GM12878 (cell line): ENCODE results near the gene ATG10. TPM values are rescaled to one million over a fixed set of nuclear protein-coding genes. Genes with fewer than 3 reads are reported as not detected.

ENCODE experiments used
- ATAC-seq: fragments of 200-7000 bp; cut with Tn5 transposase; 3 replicates; pipeline ENCODE4 v1.9.1; 2020; ENCODE audit warnings: mild to moderate bottlenecking, moderate library complexity
- BruUV-seq: library from RNA; stranded (reverse); fragments of 400-500 nt; replicated peaks from 2 replicates; lab custom pipeline; 2021; lab: Mats Ljungman, UMichigan
- CTCF ChIA-PET: fragments of 300-600 bp; sonication (Branson Sonifier 250); formaldehyde crosslinking; extraction: SDS; loops from one replicate; lab custom pipeline; 2021; ENCODE audit warnings: inconsistent platforms; lab: Yijun Ruan, JAX
- POLR2A ChIA-PET: fragments of 350-600 bp; formaldehyde crosslinking; extraction: SDS; loops from one replicate; lab custom pipeline; 2021; ENCODE audit warnings: inconsistent platforms; lab: Charles Lee
- RAD21 ChIA-PET: fragments of 300-600 bp; sonication (Branson Sonifier 250); formaldehyde crosslinking; loops from one replicate; lab custom pipeline; 2023; ENCODE audit warnings: antibody characterized with exemption; ENCODE audit not compliant: unreplicated experiment; lab: Charles Lee
- SMC1A ChIA-PET: fragments of 300-600 bp; sonication (Branson Sonifier 250); formaldehyde crosslinking; loops from one replicate; lab custom pipeline; 2023; ENCODE audit not compliant: unreplicated experiment, uncharacterized antibody; lab: Charles Lee
- DNase-seq: peaks from one replicate; pipeline ENCODE4 v3.0.0-alpha.2; 2011; ENCODE audit warnings: low read depth, low spot score
- FAIRE-seq: peaks from 3 replicates; lab custom pipeline; 2011; peaks lifted over from hg19 to GRCh38; lab: Jason Lieb, UNC
- H2AFZ ChIP-seq: 2 replicates; pipeline ENCODE4 v1.6.0; 2011; ENCODE audit warnings: low read depth, low read length, control low read depth; ENCODE audit not compliant: control insufficient read depth
- H3K27ac ChIP-seq: 2 replicates; pipeline ENCODE4 v1.5.1; 2011; ENCODE audit warnings: control low read depth; ENCODE audit not compliant: control insufficient read depth, insufficient read depth
- H3K27me3 ChIP-seq, 2 experiments: replicated peaks in 1 of 2; 2 replicates each; pipeline versions ENCODE4 v1.6.0 to v1.6.1; 2011; ENCODE audit warnings: low read length in 1 of 2; ENCODE audit not compliant: control insufficient read depth in 2 of 2, insufficient read depth in 2 of 2
- H3K36me3 ChIP-seq, 2 experiments: 2 replicates each; pipeline ENCODE4 v1.5.1; 2011; ENCODE audit warnings: low read length in 1 of 2; ENCODE audit not compliant: control insufficient read depth in 2 of 2, insufficient read depth in 2 of 2
- H3K4me1 ChIP-seq: 2 replicates; pipeline ENCODE4 v1.6.1; 2011; ENCODE audit warnings: mild to moderate bottlenecking, low read length, moderate library complexity, mixed read lengths; ENCODE audit not compliant: control insufficient read depth, insufficient read depth
- H3K4me2 ChIP-seq: 2 replicates; pipeline ENCODE4 v1.6.0; 2011; ENCODE audit warnings: control low read depth; ENCODE audit not compliant: control insufficient read depth, insufficient read depth
- H3K4me3 ChIP-seq: fragments of 200-600 bp; sonication (generic); 2 replicates; pipeline ENCODE4 v1.5.1; 2016
- H3K79me2 ChIP-seq: 2 replicates; pipeline ENCODE4 v1.6.0; 2011; ENCODE audit warnings: low read length; ENCODE audit not compliant: control insufficient read depth, insufficient read depth
- H3K9ac ChIP-seq: 2 replicates; pipeline ENCODE4 v1.8.0; 2011; ENCODE audit warnings: low read length, control low read depth, mixed read lengths; ENCODE audit not compliant: control insufficient read depth, insufficient read depth
- H3K9me3 ChIP-seq: replicated peaks from 3 replicates; pipeline ENCODE4 v1.5.1; 2011; ENCODE audit warnings: mild to moderate bottlenecking, low read length; ENCODE audit not compliant: control insufficient read depth, insufficient read depth
- H4K20me1 ChIP-seq: 2 replicates; pipeline ENCODE4 v1.6.0; 2011; ENCODE audit not compliant: control insufficient read depth, insufficient read depth
- IKZF2 ChIP-seq, 2 experiments: fragments of 450-650 bp; IDR thresholded peaks; 2 replicates each; pipeline ENCODE4 v1.6.1; 2017; ENCODE audit warnings: mild to moderate bottlenecking in 2 of 2, moderate library complexity in 2 of 2
- KLF5 ChIP-seq: fragments of 450-650 bp; IDR thresholded peaks from 2 replicates; pipeline ENCODE4 v1.6.1; 2014; ENCODE audit warnings: mild to moderate bottlenecking; ENCODE audit not compliant: partially characterized antibody
- MTA3 ChIP-seq: IDR thresholded peaks from 2 replicates; pipeline ENCODE4 v1.6.1; 2012; ENCODE audit warnings: low read length, inconsistent platforms, borderline replicate concordance
- NRF1 ChIP-seq: conservative IDR thresholded peaks from 2 replicates; pipeline ENCODE4 v1.6.1; 2011; ENCODE audit warnings: mild to moderate bottlenecking, low read depth, low read length, improper control_type of control experiment
- RFX5 ChIP-seq: IDR thresholded peaks from 2 replicates; pipeline ENCODE4 v1.6.1; 2011; ENCODE audit warnings: low read depth, low read length, improper control_type of control experiment
- SIN3A ChIP-seq: IDR thresholded peaks from 2 replicates; pipeline ENCODE4 v1.6.1; 2012; ENCODE audit warnings: low read depth, low read length, improper control_type of control experiment
- SMARCA5 ChIP-seq: fragments of 450-650 bp; IDR thresholded peaks from 2 replicates; pipeline ENCODE4 v1.6.1; 2017; ENCODE audit warnings: mild to moderate bottlenecking
- TAF1 ChIP-seq: IDR thresholded peaks from 2 replicates; pipeline ENCODE4 v1.6.1; 2011; ENCODE audit warnings: mild to moderate bottlenecking, low read depth, low read length, borderline replicate concordance
- USF2 ChIP-seq: IDR thresholded peaks from 2 replicates; pipeline ENCODE4 v1.6.1; 2011; ENCODE audit warnings: low read depth, low read length, improper control_type of control experiment, borderline replicate concordance
- ZNF217 ChIP-seq: fragments of 450-650 bp; IDR thresholded peaks from 2 replicates; pipeline ENCODE4 v1.6.1; 2017; ENCODE audit warnings: antibody characterized with exemption, mild to moderate bottlenecking
- ZSCAN29 ChIP-seq: fragments of 450-650 bp; IDR thresholded peaks from 2 replicates; pipeline ENCODE4 v1.6.1; 2017; ENCODE audit warnings: mild to moderate bottlenecking, moderate library complexity
- WGBS: methylation state at CpG from one replicate; pipeline ENCODE4 v1.1.6; 2016; ENCODE audit warnings: low lambda C conversion rate; ENCODE audit not compliant: insufficient replicate concordance, insufficient coverage; ENCODE audit errors: missing lambda C conversion rate; 5-methylcytosine and 5-hydroxymethylcytosine counted together
- in situ Hi-C: fragments of 300-500 bp; cut with MboI; formaldehyde crosslinking; loops from 9 replicates; pipeline ENCODE4 v1.14.3; 2018; ENCODE audit warnings: mixed read lengths
- intact Hi-C: fragments of 100-400 bp; cut with micrococcal nuclease; formaldehyde crosslinking; loops from one replicate; pipeline ENCODE4 v1.14.2; 2022; ENCODE audit not compliant: unreplicated experiment
- polyA plus RNA-seq, 11 experiments: library from polyadenylated mRNA; depleted of rRNA in 4 of 11; unstranded in 6 of 11; stranded (reverse) in 5 of 11; fragments of >200 nt; fragmentation: Nextera tagmentation in 4 of 11; fragmentation: Illumina TruSeq in 1 of 11; extraction: Ambion mirVana in 4 of 11; extraction: Trizol in 1 of 11; gene quantifications; 1 replicate in 1 of 11; 2 replicates in 10 of 11; pipeline versions ENCODE4 v1.2.1 to v1.2.3, GENCODE V29; 2011 to 2016; ENCODE audit warnings: inconsistent platforms in 2 of 11, missing spikeins in 2 of 11, low read depth in 1 of 11
- total RNA-seq, 4 experiments: library from RNA; depleted of rRNA in 3 of 4; stranded (reverse); fragments of >200 nt in 3 of 4; fragmentation: Illumina TruSeq in 1 of 4; extraction: Trizol in 1 of 4; gene quantifications; 2 replicates each; pipeline versions ENCODE4 v1.2.1 to v1.2.3, GENCODE V29; 2013 to 2021
- TF ChIP-seq, protein P1 (sequence below): IDR thresholded peaks from 2 replicates; pipeline ENCODE4 v1.6.1; 2012; ENCODE audit warnings: low read depth, low read length, improper control_type of control experiment

The ATG10 gene
- total and polyA plus RNA-seq, 10 of the 15 experiments (the other 5 are each of a cell fraction or from before 2014, with no cell fraction given), result 3.8 to 14.4 (median 6.5) TPM

GRCh38 chr5:82142928-82143577 lies 171.2 kb downstream of the ATG10 start:
- ChIA-PET POLR2A (no interaction called here), SMC1A (interaction anchor here (1.3 to 1.6 kb wide), 2 partner anchors 15 to 22 kb away, joined by 3 to 11 read pairs; no protein-coding TSS in a partner anchor), CTCF (no interaction called here), RAD21 (interaction anchor here (1.0 kb wide), 1 partner anchor 23 kb away, joined by 4 read pairs; no protein-coding TSS in a partner anchor)
- no peak overlapping the region for H3K4me3 ChIP-seq
- H3K9me3 ChIP-seq, result no peaks in the 10 kb centered on the region
- intact Hi-C loops (no loop called here), in situ Hi-C loops (no loop called here)
- TF ChIP-seq, protein P1, sequence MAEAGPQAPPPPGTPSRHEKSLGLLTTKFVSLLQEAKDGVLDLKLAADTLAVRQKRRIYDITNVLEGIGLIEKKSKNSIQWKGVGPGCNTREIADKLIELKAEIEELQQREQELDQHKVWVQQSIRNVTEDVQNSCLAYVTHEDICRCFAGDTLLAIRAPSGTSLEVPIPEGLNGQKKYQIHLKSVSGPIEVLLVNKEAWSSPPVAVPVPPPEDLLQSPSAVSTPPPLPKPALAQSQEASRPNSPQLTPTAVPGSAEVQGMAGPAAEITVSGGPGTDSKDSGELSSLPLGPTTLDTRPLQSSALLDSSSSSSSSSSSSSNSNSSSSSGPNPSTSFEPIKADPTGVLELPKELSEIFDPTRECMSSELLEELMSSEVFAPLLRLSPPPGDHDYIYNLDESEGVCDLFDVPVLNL, result no peak
- TF ChIP-seq IKZF2 (IDR thresholded peaks at IDR 0.05), result no peak
- no peaks in the 10 kb centered on the region for H3K79me2 ChIP-seq
- no TSS peak for BruUV-seq
- no peaks in the 10 kb centered on the region for H4K20me1 ChIP-seq
- ATAC-seq, result peak; percentile 16; the same call in 2 of the 3 replicates
- H3K9ac ChIP-seq, result no peak overlapping the region
- H3K36me3 ChIP-seq, result no peaks in the 10 kb centered on the region
- FAIRE-seq, result peak; percentile 41
- DNase-seq, result no peak
- H3K27me3 ChIP-seq, result no peaks in the 10 kb centered on the region
- no peak overlapping the region for H2AFZ ChIP-seq
- 93% methylated on average over 6 of the region's 6 CpGs for WGBS
- no peaks in the 10 kb centered on the region for H3K4me1 ChIP-seq
- H3K4me2 ChIP-seq, result no peak overlapping the region
- no peak overlapping the region for H3K27ac ChIP-seq

DNA sequence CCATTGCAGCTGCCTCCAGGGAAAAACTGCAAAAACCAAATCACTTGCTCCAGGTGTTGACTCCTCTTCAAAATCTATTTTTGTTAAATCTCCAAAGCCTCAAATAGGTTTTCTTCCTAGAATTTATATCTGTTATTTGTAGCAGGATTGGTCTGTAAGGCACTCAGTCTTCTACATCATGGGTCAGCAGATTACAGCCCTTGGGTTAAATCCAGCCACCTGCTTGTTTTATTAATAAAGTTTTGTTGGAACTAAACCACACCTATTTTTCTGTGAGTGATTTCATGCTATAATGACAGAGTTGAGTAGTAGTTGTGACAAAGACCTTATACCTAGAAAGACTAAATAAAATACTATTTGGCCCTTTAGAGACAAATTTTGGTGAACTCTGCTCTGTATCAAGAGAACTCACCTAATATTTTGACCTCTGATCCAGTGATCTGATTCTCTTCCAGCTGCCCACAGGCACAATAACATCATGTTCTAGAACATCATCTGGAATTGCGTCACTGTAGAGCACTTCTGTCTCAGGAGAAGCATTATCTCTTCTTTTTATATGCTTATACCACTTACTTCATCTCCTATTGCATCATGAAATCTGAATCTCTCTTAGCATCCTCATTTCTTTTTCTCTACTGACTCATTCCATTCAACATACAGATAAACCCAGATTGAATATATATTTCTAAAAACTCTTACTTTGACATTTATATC lies 176.2 kb downstream of the ATG10 start:
- TF ChIP-seq TAF1, result no peak
- TF ChIP-seq MTA3, result no peak
- no peak for TF ChIP-seq SIN3A
- TF ChIP-seq SMARCA5, result no peak
- TF ChIP-seq NRF1, result no peak
- no peak for TF ChIP-seq USF2
- TF ChIP-seq ZSCAN29, result no peak
- TF ChIP-seq RFX5, result no peak
- TF ChIP-seq ZNF217, result no peak
- no peak for TF ChIP-seq KLF5
- Histone ChIP-seq H3K79me2 (no peaks in the 10 kb centered on the region), H3K9me3 (no peaks in the 10 kb centered on the region), H3K36me3 (no peaks in the 10 kb centered on the region), H3K9ac (no peak overlapping the region), H2AFZ (no peak overlapping the region), H3K27me3 (no peaks in the 10 kb centered on the region), H3K27ac (no peak overlapping the region), H3K4me2 (no peak overlapping the region), H3K4me3 (no peak overlapping the region), H3K4me1 (no peaks in the 10 kb centered on the region), H4K20me1 (no peaks in the 10 kb centered on the region)
- ChIA-PET POLR2A (no interaction called here), RAD21 (interaction anchor here (0.7 kb wide), 1 partner anchor 18 kb away, joined by 3 read pairs; no protein-coding TSS in a partner anchor), SMC1A (interaction anchor here (0.6 to 2.1 kb wide), 7 partner anchors 10 to 677 kb away, joined by 4 to 6 read pairs (median 4); no protein-coding TSS in a partner anchor), CTCF (interaction anchor here (1.0 to 2.5 kb wide), 6 partner anchors 10 to 41 kb away, joined by 3 to 6 read pairs (median 4); no protein-coding TSS in a partner anchor)
- ATAC-seq (no peak), FAIRE-seq (peak; percentile 66), DNase-seq (no peak)
- 94% methylated on average over 1 of the region's 1 CpG for WGBS
- in situ Hi-C loops (no loop called here), intact Hi-C loops (no loop called here)
- no TSS peak for BruUV-seq
